ENCODE data around the gene ARHGAP20.

- TF ChIP-seq POLR2A (IDR thresholded peaks at IDR 0.05): no peak
- no peak for TF ChIP-seq CTCF (IDR thresholded peaks at IDR 0.05)
Measured at GRCh38 chr11:110730773-110731172, 18.5 kb upstream of the ARHGAP20 start.

Measured in sigmoid colon (tissue), 3 donors.